ENCODE results near the gene WDR64. TPM values are rescaled to one million over a fixed set of nuclear protein-coding genes. Genes with fewer than 3 reads are reported as not detected.

WDR64 gene
- total and polyA plus RNA-seq, 2 experiments from 2014 or later: not detected

DNA sequence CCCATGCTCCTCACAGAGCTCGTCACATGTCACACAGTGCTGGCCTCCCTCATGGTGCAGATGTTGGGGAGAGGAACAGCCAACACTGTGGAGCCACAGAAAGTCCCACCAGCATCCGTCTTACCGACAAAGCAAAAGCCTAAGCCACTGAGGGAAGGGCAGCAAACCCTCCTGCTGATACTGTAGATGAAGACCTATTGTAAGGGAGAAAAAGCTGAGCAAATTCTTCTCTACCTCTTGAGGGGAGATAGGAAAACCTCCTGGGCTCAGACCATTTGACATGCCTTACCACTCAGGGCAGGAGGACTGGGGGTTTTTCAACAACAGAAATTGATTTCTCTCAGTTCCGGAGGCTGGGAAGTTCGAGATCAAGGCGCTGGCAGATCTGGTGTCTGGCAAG, 95.9 kb downstream of the WDR64 start:
- Histone ChIP-seq H3K27me3 (ENCODE audit: insufficient read depth) (no peaks in the 10 kb centered on the region), H3K9me2 (ENCODE audit: insufficient read depth) (no peaks in the 10 kb centered on the region), H3K4me1 (ENCODE audit: insufficient read depth) (peaks cover 14% of the 10 kb centered on the region; the same call in 1 of the 2 replicates), H2AFZ (peak overlapping the region; percentile 90), H3K4me3 (no peak overlapping the region), H3K27ac (ENCODE audit: low read depth) (peak overlapping the region; percentile 23; the same call in 1 of the 2 replicates), H3K4me2 (no peak overlapping the region), H3F3A (replicated peaks; ENCODE audit: low read depth) (no peaks in the 10 kb centered on the region), H3K36me3 (ENCODE audit: insufficient read depth) (no peaks in the 10 kb centered on the region), H4K20me1 (replicated peaks; ENCODE audit: insufficient read depth) (no peaks in the 10 kb centered on the region), H3K79me2 (replicated peaks; ENCODE audit: insufficient read depth) (no peaks in the 10 kb centered on the region)
- TF ChIP-seq, protein P1, sequence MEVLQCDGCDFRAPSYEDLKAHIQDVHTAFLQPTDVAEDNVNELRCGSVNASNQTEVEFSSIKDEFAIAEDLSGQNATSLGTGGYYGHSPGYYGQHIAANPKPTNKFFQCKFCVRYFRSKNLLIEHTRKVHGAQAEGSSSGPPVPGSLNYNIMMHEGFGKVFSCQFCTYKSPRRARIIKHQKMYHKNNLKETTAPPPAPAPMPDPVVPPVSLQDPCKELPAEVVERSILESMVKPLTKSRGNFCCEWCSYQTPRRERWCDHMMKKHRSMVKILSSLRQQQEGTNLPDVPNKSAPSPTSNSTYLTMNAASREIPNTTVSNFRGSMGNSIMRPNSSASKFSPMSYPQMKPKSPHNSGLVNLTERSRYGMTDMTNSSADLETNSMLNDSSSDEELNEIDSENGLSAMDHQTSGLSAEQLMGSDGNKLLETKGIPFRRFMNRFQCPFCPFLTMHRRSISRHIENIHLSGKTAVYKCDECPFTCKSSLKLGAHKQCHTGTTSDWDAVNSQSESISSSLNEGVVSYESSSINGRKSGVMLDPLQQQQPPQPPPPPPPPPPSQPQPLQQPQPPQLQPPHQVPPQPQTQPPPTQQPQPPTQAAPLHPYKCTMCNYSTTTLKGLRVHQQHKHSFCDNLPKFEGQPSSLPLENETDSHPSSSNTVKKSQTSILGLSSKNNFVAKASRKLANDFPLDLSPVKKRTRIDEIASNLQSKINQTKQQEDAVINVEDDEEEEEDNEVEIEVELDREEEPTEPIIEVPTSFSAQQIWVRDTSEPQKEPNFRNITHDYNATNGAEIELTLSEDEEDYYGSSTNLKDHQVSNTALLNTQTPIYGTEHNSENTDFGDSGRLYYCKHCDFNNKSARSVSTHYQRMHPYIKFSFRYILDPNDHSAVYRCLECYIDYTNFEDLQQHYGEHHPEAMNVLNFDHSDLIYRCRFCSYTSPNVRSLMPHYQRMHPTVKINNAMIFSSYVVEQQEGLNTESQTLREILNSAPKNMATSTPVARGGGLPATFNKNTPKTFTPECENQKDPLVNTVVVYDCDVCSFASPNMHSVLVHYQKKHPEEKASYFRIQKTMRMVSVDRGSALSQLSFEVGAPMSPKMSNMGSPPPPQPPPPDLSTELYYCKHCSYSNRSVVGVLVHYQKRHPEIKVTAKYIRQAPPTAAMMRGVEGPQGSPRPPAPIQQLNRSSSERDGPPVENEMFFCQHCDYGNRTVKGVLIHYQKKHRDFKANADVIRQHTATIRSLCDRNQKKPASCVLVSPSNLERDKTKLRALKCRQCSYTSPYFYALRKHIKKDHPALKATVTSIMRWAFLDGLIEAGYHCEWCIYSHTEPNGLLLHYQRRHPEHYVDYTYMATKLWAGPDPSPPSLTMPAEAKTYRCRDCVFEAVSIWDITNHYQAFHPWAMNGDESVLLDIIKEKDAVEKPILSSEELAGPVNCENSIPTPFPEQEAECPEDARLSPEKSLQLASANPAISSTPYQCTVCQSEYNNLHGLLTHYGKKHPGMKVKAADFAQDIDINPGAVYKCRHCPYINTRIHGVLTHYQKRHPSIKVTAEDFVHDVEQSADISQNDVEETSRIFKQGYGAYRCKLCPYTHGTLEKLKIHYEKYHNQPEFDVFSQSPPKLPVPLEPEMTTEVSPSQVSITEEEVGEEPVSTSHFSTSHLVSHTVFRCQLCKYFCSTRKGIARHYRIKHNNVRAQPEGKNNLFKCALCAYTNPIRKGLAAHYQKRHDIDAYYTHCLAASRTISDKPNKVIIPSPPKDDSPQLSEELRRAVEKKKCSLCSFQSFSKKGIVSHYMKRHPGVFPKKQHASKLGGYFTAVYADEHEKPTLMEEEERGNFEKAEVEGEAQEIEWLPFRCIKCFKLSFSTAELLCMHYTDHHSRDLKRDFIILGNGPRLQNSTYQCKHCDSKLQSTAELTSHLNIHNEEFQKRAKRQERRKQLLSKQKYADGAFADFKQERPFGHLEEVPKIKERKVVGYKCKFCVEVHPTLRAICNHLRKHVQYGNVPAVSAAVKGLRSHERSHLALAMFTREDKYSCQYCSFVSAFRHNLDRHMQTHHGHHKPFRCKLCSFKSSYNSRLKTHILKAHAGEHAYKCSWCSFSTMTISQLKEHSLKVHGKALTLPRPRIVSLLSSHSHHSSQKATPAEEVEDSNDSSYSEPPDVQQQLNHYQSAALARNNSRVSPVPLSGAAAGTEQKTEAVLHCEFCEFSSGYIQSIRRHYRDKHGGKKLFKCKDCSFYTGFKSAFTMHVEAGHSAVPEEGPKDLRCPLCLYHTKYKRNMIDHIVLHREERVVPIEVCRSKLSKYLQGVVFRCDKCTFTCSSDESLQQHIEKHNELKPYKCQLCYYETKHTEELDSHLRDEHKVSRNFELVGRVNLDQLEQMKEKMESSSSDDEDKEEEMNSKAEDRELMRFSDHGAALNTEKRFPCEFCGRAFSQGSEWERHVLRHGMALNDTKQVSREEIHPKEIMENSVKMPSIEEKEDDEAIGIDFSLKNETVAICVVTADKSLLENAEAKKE (CRISPR knock-in tag; IDR thresholded peaks at IDR 0.05): peak; percentile 49
- TF ChIP-seq ZNF114 (CRISPR knock-in tag; IDR thresholded peaks at IDR 0.05): no peak
- DNase-seq (ENCODE audit: low spot score) (peak; percentile 60), ATAC-seq (peak; percentile 90)
- peaks cover 28% of the 10 kb centered on the region for H3K4me1 Mint-ChIP-seq
- H3K27me3 Mint-ChIP-seq (ENCODE audit: insufficient read depth, low read depth, poor library complexity): no peaks in the 10 kb centered on the region
- peak overlapping the region; percentile 59 for H3K27ac Mint-ChIP-seq
- 0 out of 3 replicates have a peak, but pooled peaks cover 4% of the 10 kb centered on the region for H3K36me3 Mint-ChIP-seq (ENCODE audit: low read depth)
- no peak overlapping the region for H3K4me3 Mint-ChIP-seq
- H3K9me3 Mint-ChIP-seq: no peaks in the 10 kb centered on the region

DNA sequence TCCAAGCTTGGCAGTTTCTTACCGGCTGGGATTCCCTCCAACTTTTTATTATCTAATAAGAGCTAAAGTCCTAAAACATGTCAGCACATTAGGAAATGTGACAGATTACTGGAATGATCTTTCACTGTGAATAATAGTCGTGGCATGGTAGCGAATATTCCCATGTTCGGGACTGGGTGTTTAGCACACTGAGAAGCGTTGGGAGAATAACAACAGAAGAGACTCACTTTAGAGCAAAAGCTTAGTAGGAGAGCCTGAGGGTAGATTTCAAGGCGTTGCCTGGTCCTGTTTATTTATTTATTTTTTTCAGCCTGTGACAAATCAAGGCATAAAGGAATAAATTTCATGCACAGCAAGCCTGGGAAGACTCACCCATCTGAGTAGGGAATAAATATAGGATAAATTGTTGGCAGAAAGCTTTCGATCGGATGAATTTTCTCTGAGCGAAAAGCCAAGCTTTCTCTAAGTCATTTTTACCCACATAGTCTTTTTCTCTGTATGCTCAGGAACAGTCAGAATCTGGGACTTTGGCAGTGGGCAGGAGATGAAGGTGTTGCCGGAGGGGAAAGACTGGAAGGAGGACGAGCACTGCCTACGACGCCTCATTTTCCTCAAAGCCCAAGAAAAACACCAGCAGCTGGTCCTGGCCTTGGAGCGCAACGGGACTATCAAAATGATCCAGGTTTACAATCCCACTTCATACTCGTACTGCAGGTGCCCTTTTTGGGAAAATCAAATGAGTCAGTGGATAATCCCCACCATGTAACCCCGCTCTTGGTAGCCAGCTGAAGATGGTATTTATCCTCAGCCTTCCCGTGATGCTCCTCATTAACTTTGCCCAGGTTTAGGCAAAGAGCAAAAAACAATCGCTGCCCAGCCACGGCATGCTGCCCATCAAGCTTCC, 97.2 kb downstream of the WDR64 start:
- H2AFZ ChIP-seq: peak overlapping the region; percentile 73
- no peak for TF ChIP-seq STAT1 (IDR thresholded peaks at IDR 0.05; ENCODE audit: unreplicated experiment)
- TF ChIP-seq JUNB (IDR thresholded peaks at IDR 0.05; ENCODE audit: unreplicated experiment): no peak
- TF ChIP-seq, protein P2, sequence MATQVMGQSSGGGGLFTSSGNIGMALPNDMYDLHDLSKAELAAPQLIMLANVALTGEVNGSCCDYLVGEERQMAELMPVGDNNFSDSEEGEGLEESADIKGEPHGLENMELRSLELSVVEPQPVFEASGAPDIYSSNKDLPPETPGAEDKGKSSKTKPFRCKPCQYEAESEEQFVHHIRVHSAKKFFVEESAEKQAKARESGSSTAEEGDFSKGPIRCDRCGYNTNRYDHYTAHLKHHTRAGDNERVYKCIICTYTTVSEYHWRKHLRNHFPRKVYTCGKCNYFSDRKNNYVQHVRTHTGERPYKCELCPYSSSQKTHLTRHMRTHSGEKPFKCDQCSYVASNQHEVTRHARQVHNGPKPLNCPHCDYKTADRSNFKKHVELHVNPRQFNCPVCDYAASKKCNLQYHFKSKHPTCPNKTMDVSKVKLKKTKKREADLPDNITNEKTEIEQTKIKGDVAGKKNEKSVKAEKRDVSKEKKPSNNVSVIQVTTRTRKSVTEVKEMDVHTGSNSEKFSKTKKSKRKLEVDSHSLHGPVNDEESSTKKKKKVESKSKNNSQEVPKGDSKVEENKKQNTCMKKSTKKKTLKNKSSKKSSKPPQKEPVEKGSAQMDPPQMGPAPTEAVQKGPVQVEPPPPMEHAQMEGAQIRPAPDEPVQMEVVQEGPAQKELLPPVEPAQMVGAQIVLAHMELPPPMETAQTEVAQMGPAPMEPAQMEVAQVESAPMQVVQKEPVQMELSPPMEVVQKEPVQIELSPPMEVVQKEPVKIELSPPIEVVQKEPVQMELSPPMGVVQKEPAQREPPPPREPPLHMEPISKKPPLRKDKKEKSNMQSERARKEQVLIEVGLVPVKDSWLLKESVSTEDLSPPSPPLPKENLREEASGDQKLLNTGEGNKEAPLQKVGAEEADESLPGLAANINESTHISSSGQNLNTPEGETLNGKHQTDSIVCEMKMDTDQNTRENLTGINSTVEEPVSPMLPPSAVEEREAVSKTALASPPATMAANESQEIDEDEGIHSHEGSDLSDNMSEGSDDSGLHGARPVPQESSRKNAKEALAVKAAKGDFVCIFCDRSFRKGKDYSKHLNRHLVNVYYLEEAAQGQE (IDR thresholded peaks at IDR 0.05; ENCODE audit: unreplicated experiment): no peak

More for the DNA sequence above, 97.2 kb downstream of the WDR64 start:
- Histone ChIP-seq H3K36me3 (ENCODE audit: insufficient read depth) (no peaks in the 10 kb centered on the region), H3K9me2 (ENCODE audit: insufficient read depth) (no peaks in the 10 kb centered on the region), H3F3A (replicated peaks; ENCODE audit: low read depth) (no peaks in the 10 kb centered on the region), H3K4me1 (ENCODE audit: insufficient read depth) (peaks cover 14% of the 10 kb centered on the region; the same call in 1 of the 2 replicates), H4K20me1 (replicated peaks; ENCODE audit: insufficient read depth) (no peaks in the 10 kb centered on the region), H3K27ac (ENCODE audit: low read depth) (no peak overlapping the region), H3K4me3 (no peak overlapping the region), H3K27me3 (ENCODE audit: insufficient read depth) (no peaks in the 10 kb centered on the region), H3K4me2 (no peak overlapping the region), H3K79me2 (replicated peaks; ENCODE audit: insufficient read depth) (no peaks in the 10 kb centered on the region)
- DNase-seq (ENCODE audit: low spot score) (no peak), ATAC-seq (no peak)
- H3K4me1 Mint-ChIP-seq: peaks cover 28% of the 10 kb centered on the region
- H3K4me3 Mint-ChIP-seq: no peak overlapping the region
- H3K36me3 Mint-ChIP-seq (ENCODE audit: low read depth): 0 out of 3 replicates have a peak, but pooled peaks cover 4% of the 10 kb centered on the region
- no peak overlapping the region for H3K27ac Mint-ChIP-seq
- no peaks in the 10 kb centered on the region for H3K9me3 Mint-ChIP-seq
- no peaks in the 10 kb centered on the region for H3K27me3 Mint-ChIP-seq (ENCODE audit: insufficient read depth, low read depth, poor library complexity)
